Non-pigmented ciliary epithelial cell (primary cell): ENCODE results near the gene IQCN.

ENCODE experiments used
- DNase-seq: peaks from one replicate; pipeline ENCODE4 v3.0.0-alpha.2; 2010; ENCODE audit warnings: low read depth

IQCN gene

GRCh38 chr19:18264971-18265540 is 9.2 kb downstream of the IQCN start:
- no peak for DNase-seq

GRCh38 chr19:18264137-18264854 is 10.0 kb downstream of the IQCN start:
- DNase-seq: no peak

DNA sequence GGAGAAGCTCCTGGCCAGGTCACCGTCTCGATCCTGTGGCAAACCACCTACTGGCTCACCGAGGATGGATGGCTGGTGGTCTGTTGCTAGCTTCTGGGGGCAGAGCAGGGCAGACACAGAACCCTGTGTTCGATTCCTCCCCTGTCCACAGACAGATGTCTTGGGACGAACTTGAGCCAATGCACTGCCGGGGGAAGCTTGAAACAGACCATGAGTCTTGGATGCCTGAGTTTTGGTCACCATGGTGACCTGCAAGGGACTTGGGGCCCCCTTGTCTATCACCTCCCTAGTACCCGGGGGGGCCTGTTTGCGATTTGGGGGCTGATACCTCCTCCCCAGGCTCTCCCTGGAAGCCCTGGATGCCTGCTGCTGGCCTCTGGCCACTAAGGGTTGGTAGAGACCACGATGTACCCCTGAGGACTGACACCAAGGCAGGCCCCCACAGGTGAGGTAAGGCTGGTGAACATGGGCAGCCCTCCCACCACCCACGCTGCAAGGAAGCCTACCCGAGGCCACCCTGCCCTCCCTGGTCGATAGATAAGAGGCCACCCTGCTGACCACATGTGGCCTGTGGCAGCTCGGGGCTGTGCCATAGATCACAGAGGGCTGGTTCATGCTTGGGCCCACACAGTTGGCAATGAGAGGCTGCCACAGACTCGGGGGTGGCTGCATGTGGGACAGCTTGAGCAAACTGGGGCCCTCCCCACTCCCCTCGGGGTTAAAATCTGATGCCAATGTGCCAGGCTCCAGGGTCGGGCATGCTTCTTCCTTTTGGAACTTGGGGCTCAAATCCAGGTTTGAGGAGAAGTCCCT is 10.7 kb downstream of the IQCN start:
- no peak for DNase-seq

DNA sequence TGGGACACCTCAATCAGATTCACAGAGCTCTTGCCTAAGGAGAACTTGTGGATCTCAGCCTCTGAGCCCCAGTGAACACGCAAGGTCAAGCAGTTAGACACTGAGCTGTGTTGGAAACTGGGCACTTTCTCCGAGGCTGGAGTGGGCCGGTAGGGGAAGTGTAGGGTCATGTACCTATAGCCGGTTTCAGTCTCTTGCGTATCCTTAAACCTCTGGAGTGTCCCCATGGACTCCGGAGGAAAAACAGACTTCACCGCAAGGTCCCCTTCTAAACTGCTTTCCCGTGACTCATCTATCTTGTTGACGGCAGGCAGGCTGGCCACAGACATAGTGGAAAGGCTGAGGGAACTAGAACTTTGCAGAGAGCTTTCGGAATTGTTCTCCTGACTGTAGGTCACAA is 11.3 kb downstream of the IQCN start:
- no peak for DNase-seq

- no peak for DNase-seq
Observed at GRCh38 chr19:18262144-18262543, 12.1 kb downstream of the IQCN start.

- no peak for DNase-seq
Observed at GRCh38 chr19:18261474-18261873, 12.8 kb downstream of the IQCN start.

- DNase-seq: no peak
Observed at GRCh38 chr19:18259893-18260292, 14.4 kb downstream of the IQCN start.

GRCh38 chr19:18257503-18258470 is 16.5 kb downstream of the IQCN start:
- DNase-seq: no peak

DNA sequence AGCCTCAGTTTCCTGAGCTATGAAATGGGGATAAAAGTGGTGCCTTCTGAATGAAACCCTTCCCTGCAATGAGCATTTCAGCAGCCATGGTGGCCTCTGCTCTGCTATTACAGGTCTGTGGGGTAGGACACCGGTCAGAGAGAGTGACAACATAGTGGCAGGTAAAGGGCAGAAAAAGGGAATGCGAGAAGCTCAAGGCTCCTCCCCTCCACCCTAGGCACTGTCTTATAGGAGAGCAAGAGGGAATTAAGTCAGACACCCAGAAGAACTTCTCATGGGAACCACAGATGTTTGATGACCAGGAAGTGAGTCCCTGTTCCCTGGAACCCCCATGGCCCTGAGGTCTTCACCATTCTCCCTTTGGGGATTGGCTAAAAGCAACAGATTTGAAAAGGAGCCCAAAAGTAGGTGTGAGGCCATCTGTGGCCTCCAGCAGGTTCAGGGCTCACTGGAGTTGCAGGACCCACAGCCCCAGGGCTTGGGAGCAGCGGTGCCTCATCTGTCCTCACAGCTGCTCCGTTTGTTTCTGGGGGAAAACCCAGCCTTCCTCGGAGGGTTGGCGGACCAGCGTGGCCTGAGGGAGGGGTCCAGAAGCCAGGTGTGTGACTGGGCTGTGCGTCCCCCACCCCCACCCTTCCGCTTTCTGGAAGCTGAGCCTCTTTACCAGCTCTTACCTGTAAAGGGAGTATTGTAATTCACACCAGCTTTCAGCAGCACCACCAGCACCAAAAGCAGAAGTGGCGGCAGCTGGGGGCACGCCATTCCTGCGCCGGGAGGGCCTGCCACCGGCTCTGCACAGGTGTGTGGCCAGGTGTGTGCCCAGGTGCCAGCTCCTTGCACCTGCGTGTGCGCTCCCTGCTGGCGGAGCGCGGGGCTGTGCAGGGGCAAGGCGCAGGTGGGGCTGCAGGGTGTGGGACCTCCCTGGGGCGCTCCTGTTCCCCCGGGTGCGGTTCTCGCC is 19.4 kb downstream of the IQCN start:
- DNase-seq: no peak

GRCh38 chr19:18253716-18254115 is 20.5 kb downstream of the IQCN start:
- no peak for DNase-seq

- DNase-seq: no peak
Observed at GRCh38 chr19:18253130-18253529, 21.1 kb downstream of the IQCN start.

GRCh38 chr19:18252370-18252717 is 21.9 kb downstream of the IQCN start:
- no peak for DNase-seq

- DNase-seq: peak; percentile 14
Observed at GRCh38 chr19:18251587-18252369, 22.5 kb downstream of the IQCN start.

GRCh38 chr19:18249834-18250233 is 24.4 kb downstream of the IQCN start:
- no peak for DNase-seq

- DNase-seq: no peak
Observed at GRCh38 chr19:18245297-18245696, 29.0 kb downstream of the IQCN start.

GRCh38 chr19:18239303-18239702 is 34.9 kb downstream of the IQCN start:
- DNase-seq: no peak

DNA sequence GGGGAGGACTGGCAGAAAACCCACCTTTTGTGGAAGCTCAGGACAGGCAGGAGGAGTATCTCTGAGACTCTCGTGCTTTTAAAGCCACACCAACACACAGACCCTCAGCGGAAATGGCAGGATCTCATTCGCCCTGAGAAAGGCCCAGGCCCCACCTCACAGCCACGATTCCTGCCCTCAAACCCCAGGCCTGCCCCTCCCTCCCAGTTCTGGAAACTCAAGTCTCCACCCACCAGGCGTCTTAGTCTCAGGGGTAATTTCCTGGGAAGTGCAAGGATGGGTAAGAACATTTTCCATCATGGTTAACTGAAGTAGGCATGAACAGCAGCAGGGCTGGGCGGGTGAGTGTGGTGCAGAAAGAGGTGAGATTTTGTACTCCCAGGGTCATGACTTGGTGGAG is 40.1 kb downstream of the IQCN start:
- DNase-seq: no peak

DNA sequence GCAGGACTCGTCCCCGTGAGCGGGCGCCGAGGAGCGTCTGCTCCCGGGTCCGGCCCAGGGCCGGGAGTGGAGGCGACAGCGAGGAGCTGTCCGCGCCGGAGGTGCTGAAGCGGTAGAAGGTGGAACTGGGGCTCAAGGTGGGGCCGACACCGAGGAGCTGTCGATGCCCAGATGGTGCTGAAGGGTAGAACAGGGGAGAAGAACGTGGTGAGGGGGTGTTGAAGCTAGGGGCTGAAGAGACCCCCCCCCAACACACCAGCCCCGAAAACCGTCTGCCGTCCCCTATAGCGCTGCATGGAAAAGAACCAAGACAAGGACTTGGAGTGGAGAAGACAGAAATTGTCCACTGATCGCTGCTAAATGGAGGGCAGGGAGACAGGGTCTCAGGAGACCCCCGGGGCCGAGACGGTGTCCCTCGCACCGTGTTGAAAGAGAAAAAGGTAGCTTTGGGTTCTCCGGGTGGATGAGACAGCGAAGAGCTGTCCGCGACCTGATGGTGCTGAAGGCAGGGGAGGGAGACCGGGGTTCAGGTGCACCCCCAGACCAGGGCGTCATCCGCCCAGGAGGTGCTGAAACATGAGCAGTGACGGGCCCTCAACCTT is 40.9 kb downstream of the IQCN start:
- DNase-seq: no peak

- DNase-seq: no peak
Observed at GRCh38 chr19:18232540-18233223, 41.6 kb downstream of the IQCN start.
